Kidney epithelial cell (primary cell): ENCODE results near the gene SLC2A3. TPM values are rescaled to one million over a fixed set of nuclear protein-coding genes. Genes with fewer than 3 reads are reported as not detected.
"Not testable (repeated sequence)": the region's sequence is repeated elsewhere in the genome, so short reads cannot be mapped to it uniquely, and the experiment has no call there.

Source experiments
- DNase-seq: peaks from one replicate; pipeline ENCODE4 v3.0.0-alpha.2; 2010; ENCODE audit warnings: low read depth
- H3K27me3 ChIP-seq: 2 replicates; pipeline ENCODE4 v1.6.0; 2011; ENCODE audit warnings: low read length; ENCODE audit not compliant: control insufficient read depth, insufficient read depth
- H3K36me3 ChIP-seq: 2 replicates; pipeline ENCODE4 v1.5.1; 2011; ENCODE audit warnings: low read length; ENCODE audit not compliant: control insufficient read depth, insufficient read depth
- H3K4me3 ChIP-seq: 2 replicates; pipeline ENCODE4 v1.5.1; 2011; ENCODE audit warnings: low read depth, mild to moderate bottlenecking, control low read depth, low read length
- total RNA-seq: library from RNA; depleted of rRNA; stranded (reverse); fragments of >200 nt; gene quantifications from 2 replicates; pipeline ENCODE4 v1.2.3, GENCODE V29; 2015
- TF ChIP-seq, protein P1 (sequence below): IDR thresholded peaks from 2 replicates; pipeline ENCODE4 v1.5.1; 2011; ENCODE audit warnings: mild to moderate bottlenecking, moderate library complexity, low read length, control low read depth, inconsistent platforms; ENCODE audit not compliant: insufficient read depth, poor library complexity, severe bottlenecking

The SLC2A3 gene
- total RNA-seq = 19.0 and 21.7 TPM in 2 replicates

GRCh38 chr12:7935590-7936581 is at the start of gene SLC2A3:
Gene SLC2A3, minus strand, starts transcription at chr12:7936187. Its CDS starts 153 bp downstream, at chr12:7936034.
- TF ChIP-seq, protein P1, sequence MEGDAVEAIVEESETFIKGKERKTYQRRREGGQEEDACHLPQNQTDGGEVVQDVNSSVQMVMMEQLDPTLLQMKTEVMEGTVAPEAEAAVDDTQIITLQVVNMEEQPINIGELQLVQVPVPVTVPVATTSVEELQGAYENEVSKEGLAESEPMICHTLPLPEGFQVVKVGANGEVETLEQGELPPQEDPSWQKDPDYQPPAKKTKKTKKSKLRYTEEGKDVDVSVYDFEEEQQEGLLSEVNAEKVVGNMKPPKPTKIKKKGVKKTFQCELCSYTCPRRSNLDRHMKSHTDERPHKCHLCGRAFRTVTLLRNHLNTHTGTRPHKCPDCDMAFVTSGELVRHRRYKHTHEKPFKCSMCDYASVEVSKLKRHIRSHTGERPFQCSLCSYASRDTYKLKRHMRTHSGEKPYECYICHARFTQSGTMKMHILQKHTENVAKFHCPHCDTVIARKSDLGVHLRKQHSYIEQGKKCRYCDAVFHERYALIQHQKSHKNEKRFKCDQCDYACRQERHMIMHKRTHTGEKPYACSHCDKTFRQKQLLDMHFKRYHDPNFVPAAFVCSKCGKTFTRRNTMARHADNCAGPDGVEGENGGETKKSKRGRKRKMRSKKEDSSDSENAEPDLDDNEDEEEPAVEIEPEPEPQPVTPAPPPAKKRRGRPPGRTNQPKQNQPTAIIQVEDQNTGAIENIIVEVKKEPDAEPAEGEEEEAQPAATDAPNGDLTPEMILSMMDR = no peak
- Histone ChIP-seq H3K36me3 (no peaks in the 10 kb centered on the region), H3K4me3 (peak within 1 kb of the TSS; percentile 65), H3K27me3 (no peaks in the 10 kb centered on the region)
- DNase-seq = peak; percentile 51

DNA sequence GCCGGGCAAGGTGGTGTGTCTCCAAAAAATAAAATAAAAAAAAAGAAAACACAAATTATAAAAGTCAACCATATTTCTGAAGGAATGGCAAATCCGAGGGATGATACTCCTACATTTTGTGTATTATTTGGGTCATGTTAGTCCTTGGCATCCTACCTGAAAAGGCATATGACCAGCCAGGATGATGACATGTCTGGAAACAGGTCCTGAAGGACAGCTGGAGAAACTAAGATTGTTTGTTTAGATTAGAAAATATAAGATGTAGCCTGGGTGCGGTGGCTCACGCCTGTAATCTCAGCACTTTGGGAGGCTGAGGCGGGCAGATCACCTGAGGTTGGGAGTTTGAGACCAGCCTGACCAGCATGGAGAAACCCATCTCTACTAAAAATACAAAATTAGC is 48.9 kb upstream of the SLC2A3 start:
- H3K4me3 ChIP-seq = no peak overlapping the region
- H3K27me3 ChIP-seq = no peaks in the 10 kb centered on the region
- no peaks in the 10 kb centered on the region for H3K36me3 ChIP-seq
- DNase-seq = no peak
- TF ChIP-seq, protein P1 = no peak

DNA sequence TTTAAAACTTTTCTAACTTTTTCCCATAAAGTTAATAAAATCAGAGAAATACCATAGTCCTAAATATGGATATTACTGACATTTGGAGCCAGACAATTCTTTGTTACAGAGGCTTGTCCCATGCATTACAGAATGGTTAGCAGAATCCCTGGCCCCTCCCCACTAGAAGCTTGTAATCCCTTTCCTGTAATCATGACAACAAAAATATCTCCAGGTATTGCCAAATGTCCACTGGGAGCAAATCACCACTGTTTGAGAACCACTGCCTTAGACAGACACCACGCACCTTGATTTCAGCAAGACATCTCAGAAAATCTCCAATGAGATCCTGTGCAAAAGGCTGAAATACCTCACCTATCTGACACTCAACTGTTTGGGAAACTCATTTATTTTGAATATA is 47.5 kb upstream of the SLC2A3 start:
- not testable (repeated sequence) for DNase-seq, H3K27me3 ChIP-seq

GRCh38 chr12:7983019-7983418 is 47.0 kb upstream of the SLC2A3 start:
- not testable (repeated sequence) for H3K36me3 ChIP-seq, H3K27me3 ChIP-seq, DNase-seq, H3K4me3 ChIP-seq

More for the DNA sequence above, 47.5 kb upstream of the SLC2A3 start:
- H3K36me3 ChIP-seq, H3K4me3 ChIP-seq: not testable (repeated sequence)

DNA sequence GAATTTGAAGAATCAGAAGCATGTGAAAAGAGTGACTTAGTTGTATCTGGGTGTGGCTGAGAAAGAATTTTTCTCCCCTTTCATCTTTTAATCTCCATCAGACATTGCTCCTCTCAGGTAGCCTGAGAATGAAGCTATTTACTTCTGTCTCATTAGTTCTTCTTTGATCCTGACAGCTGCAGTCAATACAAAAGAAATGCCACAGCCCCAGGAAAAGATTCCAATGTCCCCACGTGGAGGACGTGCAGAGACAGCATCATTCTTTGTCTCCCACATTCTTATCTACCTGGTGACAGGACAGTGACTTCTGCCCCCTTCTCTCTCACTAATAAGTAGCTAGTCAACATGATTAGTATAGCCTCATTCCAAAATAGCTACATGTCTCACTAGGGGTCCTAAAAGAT is 46.3 kb upstream of the SLC2A3 start:
- H3K4me3 ChIP-seq, DNase-seq, H3K36me3 ChIP-seq, H3K27me3 ChIP-seq: not testable (repeated sequence)

- Histone ChIP-seq H3K4me3 (no peak overlapping the region), H3K36me3 (no peaks in the 10 kb centered on the region), H3K27me3 (no peaks in the 10 kb centered on the region)
- DNase-seq = no peak
- TF ChIP-seq, protein P1 = no peak
Observed at GRCh38 chr12:7981446-7981845, 45.5 kb upstream of the SLC2A3 start.

DNA sequence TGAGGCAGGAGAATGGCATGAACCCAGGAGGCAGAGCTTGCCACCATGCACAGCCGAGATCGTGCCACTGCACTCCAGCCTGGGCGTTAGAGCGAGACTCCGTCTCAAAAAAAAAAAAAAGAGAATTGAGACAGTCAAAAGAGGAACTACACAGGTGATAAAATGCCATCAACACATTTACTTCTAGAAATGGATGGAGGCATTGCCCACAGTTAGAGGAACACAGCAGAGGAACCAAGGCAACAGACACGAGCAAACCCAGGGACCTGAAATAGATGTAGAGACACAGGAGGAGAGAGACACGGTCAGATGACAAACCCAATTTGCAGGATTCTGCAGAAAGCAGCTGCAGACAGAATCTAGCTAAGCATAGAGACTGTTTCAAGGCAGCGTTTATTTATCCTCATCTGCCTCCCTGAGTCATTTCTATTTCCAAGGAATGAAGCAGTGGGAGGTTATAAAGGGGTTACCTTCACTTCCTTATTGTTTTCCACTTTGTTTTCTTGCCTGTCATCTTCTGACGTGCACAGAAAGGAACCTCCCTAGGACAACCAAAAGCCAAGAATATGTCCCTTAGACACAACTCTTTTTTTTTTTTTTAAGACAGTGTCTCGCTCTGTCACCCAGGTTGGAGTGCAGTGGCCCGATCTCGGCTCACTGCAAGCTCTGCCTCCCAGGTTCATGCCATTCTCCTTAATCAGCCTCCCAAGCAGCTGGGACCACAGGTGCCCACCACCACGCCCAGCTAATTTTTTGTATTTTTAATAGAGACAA is 41.6 kb upstream of the SLC2A3 start:
- not testable (repeated sequence) for H3K4me3 ChIP-seq, DNase-seq, H3K36me3 ChIP-seq, H3K27me3 ChIP-seq
